ENCODE data around the gene KLK12. TPM values are rescaled to one million over a fixed set of nuclear protein-coding genes. Genes with fewer than 3 reads are reported as not detected.

Gene KLK12
- total and polyA plus RNA-seq, 8 donors, result not detected

- H3K4me3 ChIP-seq, result no peak overlapping the region
- intact Hi-C loops (cut with DNase I), result no loop called here
- H3K27me3 ChIP-seq, result no peaks in the 10 kb centered on the region
- ATAC-seq (no peak), DNase-seq (no peak), FAIRE-seq (no peak)
- H3K36me3 ChIP-seq, result no peaks in the 10 kb centered on the region
- 76 to 84% methylated on average over 7 of the region's 7 CpGs for WGBS, 2 donors
- no peaks in the 10 kb centered on the region for H3K9me3 ChIP-seq
- no peak for TF ChIP-seq CTCF (IDR thresholded peaks at IDR 0.05)
- no peak overlapping the region for H3K27ac ChIP-seq
- H3K4me1 ChIP-seq, result no peaks in the 10 kb centered on the region
Observed at GRCh38 chr19:51031220-51031879, 3.5 kb downstream of the KLK12 start.

- no peaks in the 10 kb centered on the region for H3K36me3 ChIP-seq
- no peak overlapping the region for H3K27ac ChIP-seq
- no peaks in the 10 kb centered on the region for H3K4me1 ChIP-seq
- ATAC-seq (no peak), DNase-seq (no peak), FAIRE-seq (no peak)
- no peaks in the 10 kb centered on the region for H3K9me3 ChIP-seq
- intact Hi-C loops (cut with DNase I), result no loop called here
- WGBS, 2 donors, result 86 to 87% methylated on average over 13 of the region's 13 CpGs
- no peaks in the 10 kb centered on the region for H3K27me3 ChIP-seq
- TF ChIP-seq CTCF (IDR thresholded peaks at IDR 0.05), result no peak
- H3K4me3 ChIP-seq, result no peak overlapping the region
Observed at GRCh38 chr19:51030631-51031030, 4.2 kb downstream of the KLK12 start.

- FAIRE-seq, result no peak
- TF ChIP-seq CTCF (IDR thresholded peaks at IDR 0.05), result no peak
- intact Hi-C loops (cut with DNase I), result loop anchor here in 1 of 3 donors (5.0 kb wide), 1 partner anchor 63 kb away; no protein-coding TSS in a partner anchor
Observed at GRCh38 chr19:51029718-51030117, 5.1 kb downstream of the KLK12 start.

GRCh38 chr19:51027873-51028272 is 6.9 kb downstream of the KLK12 start:
- FAIRE-seq, result no peak
- peak overlapping the region in 2 of 4 donors; percentile 34 to 49 for H3K4me3 ChIP-seq

More at GRCh38 chr19:51029718-51030117, 5.1 kb downstream of the KLK12 start:
- no peak for DNase-seq
- Histone ChIP-seq H3K4me1 (peaks cover 0 to 5% (median 0%) of the 10 kb centered on the region in 3 donors), H3K9me3 (no peaks in the 10 kb centered on the region), H3K36me3 (no peaks in the 10 kb centered on the region), H3K27ac (no peak overlapping the region), H3K27me3 (no peaks in the 10 kb centered on the region), H3K4me3 (no peak overlapping the region)
- 64 to 70% methylated on average over 2 of the region's 2 CpGs for WGBS, 2 donors
- no peak for ATAC-seq

More at GRCh38 chr19:51027873-51028272, 6.9 kb downstream of the KLK12 start:
- ATAC-seq (no peak), DNase-seq (no peak)
- no peaks in the 10 kb centered on the region for H3K27me3 ChIP-seq
- no peak for TF ChIP-seq CTCF (IDR thresholded peaks at IDR 0.05)
- H3K9me3 ChIP-seq, result no peaks in the 10 kb centered on the region
- H3K27ac ChIP-seq, result no peak overlapping the region
- no peaks in the 10 kb centered on the region for H3K36me3 ChIP-seq
- H3K4me1 ChIP-seq, result peaks cover 0 to 5% (median 0%) of the 10 kb centered on the region in 3 donors
- WGBS, 2 donors, result 43 to 58% methylated on average over 5 of the region's 5 CpGs
- intact Hi-C loops (cut with DNase I), result loop anchor here in 1 of 3 donors (5.0 kb wide), 1 partner anchor 64 kb away; no protein-coding TSS in a partner anchor
